HG03280 (cell line): ENCODE data around the gene NEU1.
A peak's percentile ranks its signal among the peaks of the same experiment; 100 is the strongest.
"Not testable (repeated sequence)": the region's sequence is repeated elsewhere in the genome, so short reads cannot be mapped to it uniquely, and the experiment has no call there.

Source experiments
- ATAC-seq: cut with Tn5 transposase; IDR thresholded peaks from one replicate; pipeline ENCODE4 v1.9.1; 2021; ENCODE audit warnings: mild to moderate bottlenecking, moderate library complexity; ENCODE audit not compliant: unreplicated experiment

The NEU1 gene

DNA sequence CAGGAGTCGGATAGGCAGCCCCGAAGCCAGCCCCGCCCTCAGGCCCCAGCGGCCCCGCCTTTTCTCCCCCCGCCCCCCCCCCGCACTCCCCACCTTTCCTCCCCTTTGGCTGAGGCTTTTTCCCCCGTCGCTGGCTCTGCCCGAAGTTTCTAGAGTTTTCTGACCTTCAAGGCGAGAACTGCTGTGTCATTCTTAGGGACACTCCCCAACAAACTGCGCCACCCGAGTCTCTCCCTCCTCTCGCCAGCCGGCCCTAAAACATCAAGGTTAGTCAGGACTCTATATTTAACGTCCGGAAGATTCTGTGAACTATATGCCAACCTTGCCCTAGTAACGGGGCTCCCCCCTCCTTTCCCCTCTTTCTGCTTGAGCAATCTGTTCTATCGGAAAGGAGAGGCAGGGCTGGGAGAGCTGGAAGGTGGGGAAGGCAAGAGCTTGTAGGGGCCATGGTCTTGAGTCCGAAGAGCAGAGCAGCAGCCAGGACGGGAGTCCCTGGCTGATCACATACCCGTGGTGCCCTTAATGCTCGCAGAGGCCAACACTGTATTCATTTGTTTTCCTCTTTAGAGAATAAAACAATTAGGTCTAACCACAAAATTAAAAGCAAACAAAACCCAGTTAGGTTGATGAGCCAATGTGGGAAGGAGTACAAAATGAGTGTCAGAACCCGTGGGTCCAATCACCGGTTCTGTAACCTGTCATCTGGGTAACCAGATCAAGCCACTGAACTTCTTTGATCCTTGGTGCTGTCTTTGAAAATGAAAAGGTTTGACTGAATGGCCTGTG, 40.4 kb downstream of the NEU1 start:
- peak; percentile 34 for ATAC-seq

DNA sequence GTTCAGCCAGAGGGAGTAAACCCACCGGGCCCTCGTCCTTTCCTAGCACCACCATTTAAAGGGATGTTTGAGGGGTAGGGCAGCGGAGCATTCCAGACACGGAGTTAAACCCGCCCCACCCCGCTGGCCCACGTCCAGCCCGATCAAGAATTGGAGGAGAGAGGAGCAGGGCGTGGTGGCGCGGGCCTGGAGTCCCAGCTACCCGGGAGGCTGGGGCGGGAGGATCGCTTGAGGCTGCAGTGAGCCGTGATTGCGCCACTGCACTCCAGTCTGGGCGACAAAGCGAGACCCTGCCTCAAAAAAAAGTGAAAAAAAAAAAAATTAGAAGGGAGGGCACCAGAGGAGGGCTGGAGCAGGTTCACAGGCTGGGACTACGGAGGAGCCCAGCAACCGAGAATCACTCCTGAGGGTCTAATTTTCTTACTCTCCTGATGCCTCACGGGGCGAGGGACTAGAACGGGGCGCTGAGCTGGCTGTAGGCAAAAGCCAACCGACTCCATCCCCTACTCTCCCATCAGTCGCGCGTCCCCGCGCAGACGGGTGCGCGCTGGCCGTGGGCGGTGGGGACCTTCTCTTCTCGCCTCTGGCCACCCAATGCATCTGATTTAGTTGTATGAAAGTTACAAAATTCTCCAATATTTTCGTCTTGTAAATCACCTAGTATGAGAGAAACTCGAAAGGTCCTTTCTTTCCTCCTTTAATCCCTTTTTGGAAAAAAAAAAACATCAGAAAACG, 41.2 kb downstream of the NEU1 start:
- ATAC-seq: peak; percentile 44

DNA sequence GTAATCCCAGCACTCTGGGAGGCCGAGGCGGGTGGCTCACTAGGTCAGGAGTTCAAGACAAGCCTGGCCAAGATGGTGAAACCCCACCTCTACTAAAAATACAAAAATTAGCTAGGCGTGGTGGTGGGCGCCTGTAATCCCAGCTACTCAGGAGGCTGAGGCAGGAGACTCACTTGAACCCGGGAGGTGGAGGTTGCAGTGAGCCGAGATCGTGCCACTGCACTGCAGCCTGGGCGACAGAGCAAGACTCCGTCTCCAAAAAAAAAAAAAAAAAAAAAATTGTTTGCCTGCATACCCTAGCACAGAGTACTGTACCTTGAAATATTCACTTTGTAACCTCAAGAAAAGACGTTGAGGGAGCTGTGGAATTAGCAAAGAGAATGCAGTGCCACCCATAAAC, 42.2 kb downstream of the NEU1 start:
- not testable (repeated sequence) for ATAC-seq

DNA sequence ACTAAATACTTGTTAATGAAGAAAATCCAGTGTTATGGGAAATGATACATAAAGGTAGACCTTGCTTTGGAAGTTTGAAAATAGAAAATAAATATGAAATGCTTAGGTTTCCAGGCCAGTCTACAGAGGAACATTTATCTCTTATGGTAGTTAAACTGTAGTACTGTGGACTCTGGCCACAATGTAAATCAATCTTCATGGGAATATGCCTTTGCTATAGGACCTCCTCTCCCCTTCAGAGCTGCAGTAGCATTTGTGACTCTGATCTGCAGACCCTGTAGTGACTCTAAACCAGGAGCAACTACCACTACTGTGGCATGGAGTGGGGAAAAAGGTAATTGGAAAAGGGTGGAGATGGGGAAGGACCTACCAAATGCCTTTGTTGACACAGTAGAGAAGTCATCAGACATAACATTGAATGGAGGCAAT, 42.7 kb downstream of the NEU1 start:
- no peak for ATAC-seq

DNA sequence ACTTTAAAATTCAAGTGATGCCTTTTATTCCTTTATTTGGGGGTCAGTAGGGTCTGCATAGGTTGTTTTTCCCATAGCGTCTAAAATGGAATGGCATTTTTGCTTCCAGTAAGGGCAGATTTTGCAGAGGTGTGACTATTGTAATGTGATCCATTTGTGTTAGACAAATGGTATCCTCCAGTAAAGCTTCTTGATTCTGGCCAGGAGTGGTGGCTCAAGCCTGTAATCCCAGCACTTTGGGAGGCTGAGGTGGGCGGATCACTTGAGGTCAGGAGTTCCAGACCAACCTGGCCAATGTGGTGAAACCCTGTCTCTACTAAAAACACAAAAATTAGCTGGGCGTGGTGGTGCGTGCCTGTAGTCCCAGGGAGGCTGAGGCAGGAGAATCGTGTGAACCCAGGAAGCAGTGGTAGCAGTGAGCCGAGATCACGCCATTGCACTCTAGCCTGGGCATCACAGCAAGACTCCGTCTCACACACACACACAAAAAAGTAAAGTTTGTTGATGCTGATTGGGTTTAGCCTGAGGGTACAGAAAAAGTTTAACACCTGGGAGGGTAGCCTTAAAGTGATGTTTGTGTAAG, 44.6 kb downstream of the NEU1 start:
- ATAC-seq: not testable (repeated sequence)

DNA sequence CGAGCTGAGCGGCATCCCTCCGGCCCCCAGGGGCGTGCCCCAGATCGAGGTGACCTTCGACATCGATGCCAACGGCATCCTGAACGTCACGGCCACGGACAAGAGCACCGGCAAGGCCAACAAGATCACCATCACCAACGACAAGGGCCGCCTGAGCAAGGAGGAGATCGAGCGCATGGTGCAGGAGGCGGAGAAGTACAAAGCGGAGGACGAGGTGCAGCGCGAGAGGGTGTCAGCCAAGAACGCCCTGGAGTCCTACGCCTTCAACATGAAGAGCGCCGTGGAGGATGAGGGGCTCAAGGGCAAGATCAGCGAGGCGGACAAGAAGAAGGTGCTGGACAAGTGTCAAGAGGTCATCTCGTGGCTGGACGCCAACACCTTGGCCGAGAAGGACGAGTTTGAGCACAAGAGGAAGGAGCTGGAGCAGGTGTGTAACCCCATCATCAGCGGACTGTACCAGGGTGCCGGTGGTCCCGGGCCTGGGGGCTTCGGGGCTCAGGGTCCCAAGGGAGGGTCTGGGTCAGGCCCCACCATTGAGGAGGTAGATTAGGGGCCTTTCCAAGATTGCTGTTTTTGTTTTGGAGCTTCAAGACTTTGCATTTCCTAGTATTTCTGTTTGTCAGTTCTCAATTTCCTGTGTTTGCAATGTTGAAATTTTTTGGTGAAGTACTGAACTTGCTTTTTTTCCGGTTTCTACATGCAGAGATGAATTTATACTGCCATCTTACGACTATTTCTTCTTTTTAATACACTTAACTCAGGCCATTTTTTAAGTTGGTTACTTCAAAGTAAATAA, 45.3 kb downstream of the NEU1 start:
- ATAC-seq: not testable (repeated sequence)

DNA sequence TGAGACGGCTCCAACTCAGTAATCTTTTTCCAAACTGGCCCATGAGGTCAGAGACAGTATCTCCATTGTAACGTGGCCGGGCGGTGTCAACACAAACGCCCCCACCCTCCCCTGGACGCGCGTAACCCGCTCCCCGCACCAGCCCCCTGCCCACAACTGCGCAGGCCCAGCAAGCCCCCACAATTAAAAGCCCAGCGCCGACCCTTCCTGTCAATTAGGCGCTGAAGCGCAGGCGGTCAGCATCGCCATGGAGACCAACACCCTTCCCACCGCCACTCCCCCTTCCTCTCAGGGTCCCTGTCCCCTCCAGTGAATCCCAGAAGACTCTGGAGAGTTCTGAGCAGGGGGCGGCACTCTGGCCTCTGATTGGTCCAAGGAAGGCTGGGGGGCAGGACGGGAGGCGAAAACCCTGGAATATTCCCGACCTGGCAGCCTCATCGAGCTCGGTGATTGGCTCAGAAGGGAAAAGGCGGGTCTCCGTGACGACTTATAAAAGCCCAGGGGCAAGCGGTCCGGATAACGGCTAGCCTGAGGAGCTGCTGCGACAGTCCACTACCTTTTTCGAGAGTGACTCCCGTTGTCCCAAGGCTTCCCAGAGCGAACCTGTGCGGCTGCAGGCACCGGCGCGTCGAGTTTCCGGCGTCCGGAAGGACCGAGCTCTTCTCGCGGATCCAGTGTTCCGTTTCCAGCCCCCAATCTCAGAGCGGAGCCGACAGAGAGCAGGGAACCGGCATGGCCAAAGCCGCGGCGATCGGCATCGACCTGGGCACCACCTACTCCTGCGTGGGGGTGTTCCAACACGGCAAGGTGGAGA, 47.4 kb downstream of the NEU1 start, which contains the start of the genes HSPA1A and HSPA1L:
Gene HSPA1A, plus strand, starts transcription at position 519 of the 814 bp plus-strand sequence. Its CDS starts 214 bp downstream, at position 733.
Gene HSPA1L, minus strand, starts transcription at position 259 of the 814 bp plus-strand sequence. CDS start 3,311 bp downstream, outside the sequence.
- peak; percentile 27 for ATAC-seq

DNA sequence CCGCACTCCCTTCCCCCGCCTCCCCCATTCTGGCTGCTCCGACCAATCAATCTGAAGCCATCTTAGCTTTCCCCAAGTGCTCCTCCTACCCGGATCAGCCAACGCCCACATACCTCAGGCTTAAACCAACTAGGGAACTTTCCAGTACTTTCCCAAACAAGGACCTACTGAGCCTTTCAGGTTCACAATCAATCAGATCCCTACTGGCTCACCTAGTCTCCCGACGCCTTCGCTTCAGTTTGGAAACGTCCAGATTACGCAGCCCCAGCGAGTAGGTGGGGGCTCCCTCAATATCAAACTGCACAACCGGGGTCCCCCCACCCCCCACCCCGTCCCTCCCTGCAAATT, 48.0 kb downstream of the NEU1 start:
- ATAC-seq: peak; percentile 38

DNA sequence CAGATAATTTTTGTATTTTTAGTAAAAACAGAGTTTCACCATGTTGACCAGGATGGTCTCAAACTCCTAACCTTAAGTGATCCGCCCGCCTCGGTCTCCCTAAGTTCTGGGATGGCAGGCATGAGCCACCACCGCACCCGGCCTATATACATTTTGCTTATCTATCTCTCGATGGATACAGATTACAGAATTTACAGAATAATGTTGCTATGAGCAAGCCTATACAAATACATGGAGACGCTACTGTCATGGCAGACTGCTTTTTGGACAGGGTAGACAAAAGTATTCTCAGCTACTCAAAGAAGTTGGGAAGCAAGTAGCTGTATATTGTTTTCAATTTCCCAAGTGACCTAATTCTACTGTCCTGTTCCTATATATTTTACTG, 49.2 kb downstream of the NEU1 start:
- ATAC-seq: no peak

DNA sequence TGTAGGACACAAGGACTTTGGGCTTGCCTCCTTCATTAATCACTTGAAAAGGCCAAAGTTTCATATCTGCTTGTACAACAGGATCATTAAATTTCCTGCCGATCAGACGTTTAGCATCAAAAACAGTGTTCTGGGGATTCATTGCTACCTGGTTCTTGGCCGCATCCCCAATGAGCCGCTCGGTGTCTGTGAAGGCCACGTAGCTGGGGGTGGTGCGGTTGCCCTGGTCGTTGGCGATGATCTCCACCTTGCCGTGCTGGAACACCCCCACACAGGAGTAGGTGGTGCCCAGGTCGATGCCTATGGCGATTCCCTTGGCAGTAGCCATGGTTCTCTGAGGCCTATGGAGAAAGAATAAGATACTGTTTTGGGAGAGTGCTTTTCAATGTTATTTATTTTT, 51.0 kb downstream of the NEU1 start:
- ATAC-seq: no peak

DNA sequence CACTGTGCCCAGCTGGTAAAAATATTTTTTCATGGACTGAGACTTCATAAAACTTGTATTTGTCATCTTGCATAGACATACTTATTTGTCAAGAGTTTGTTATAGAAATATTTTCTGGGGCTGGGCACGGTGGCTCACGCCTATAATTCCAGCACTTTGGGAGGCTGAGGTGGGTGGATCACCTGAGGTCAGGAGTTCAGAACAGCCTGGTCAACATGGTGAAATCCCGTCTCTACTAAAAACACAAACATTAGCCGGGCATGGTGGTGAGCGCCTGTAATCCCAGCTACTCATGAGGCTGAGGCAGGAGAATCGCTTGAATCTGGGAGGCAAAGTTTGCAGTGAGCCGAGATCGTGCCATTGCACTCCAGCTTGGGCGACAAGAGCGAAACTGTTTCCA, 54.0 kb downstream of the NEU1 start:
- not testable (repeated sequence) for ATAC-seq
